Fibroblast of lung (primary cell): ENCODE data around the gene GRAPL.
"Not testable (repeated sequence)": the region's sequence is repeated elsewhere in the genome, so short reads cannot be mapped to it uniquely, and the experiment has no call there.

Source experiments
- EZH2 ChIP-seq: IDR thresholded peaks from 2 replicates; pipeline ENCODE4 v1.5.1; 2012; ENCODE audit warnings: low read length, control low read depth, mild to moderate bottlenecking; ENCODE audit errors: missing control alignments
- TF ChIP-seq, protein P1 (sequence below), 2 donors: IDR thresholded peaks in 1 of 2; conservative IDR thresholded peaks in 1 of 2; 1 replicate in 1 of 2; 2 replicates in 1 of 2; pipeline ENCODE4 v1.5.1; 2011 to 2012; ENCODE audit warnings: low read length in 2 of 2, control low read depth in 1 of 2, inconsistent platforms in 1 of 2, low read depth in 1 of 2, mild to moderate bottlenecking in 1 of 2

DNA sequence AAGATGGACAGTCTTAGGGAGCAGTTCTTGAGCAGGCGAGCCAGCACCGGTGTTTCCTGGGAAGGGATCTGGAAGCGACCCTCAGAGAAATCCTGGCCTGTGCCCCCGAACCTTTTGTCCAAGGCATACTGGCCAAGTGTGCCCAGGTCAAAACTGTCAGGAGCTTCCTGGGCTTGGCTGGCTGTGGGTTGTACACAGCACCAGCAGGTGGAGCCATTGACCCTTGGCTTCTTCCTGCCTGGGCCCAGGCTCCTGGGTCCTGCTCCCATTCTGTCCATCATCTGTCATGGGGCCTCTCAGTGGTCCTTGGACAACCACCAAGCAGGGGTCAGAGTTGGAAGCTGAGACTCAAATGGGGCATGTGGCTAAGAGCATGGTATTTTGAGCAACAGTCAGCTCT is 15.0 kb downstream of the GRAPL start:
- TF ChIP-seq, protein P1, sequence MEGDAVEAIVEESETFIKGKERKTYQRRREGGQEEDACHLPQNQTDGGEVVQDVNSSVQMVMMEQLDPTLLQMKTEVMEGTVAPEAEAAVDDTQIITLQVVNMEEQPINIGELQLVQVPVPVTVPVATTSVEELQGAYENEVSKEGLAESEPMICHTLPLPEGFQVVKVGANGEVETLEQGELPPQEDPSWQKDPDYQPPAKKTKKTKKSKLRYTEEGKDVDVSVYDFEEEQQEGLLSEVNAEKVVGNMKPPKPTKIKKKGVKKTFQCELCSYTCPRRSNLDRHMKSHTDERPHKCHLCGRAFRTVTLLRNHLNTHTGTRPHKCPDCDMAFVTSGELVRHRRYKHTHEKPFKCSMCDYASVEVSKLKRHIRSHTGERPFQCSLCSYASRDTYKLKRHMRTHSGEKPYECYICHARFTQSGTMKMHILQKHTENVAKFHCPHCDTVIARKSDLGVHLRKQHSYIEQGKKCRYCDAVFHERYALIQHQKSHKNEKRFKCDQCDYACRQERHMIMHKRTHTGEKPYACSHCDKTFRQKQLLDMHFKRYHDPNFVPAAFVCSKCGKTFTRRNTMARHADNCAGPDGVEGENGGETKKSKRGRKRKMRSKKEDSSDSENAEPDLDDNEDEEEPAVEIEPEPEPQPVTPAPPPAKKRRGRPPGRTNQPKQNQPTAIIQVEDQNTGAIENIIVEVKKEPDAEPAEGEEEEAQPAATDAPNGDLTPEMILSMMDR (conservative IDR thresholded peaks at IDR 0.05 in 1 of 2, IDR thresholded peaks at IDR 0.05 in 1 of 2; ENCODE audit: low read depth in 1 of 2, low read length in 2 of 2), result not testable (repeated sequence)
- TF ChIP-seq EZH2, result not testable (repeated sequence)
